Suprapubic skin (tissue), 4 donors: ENCODE results near the gene CPHXL2. TPM values are rescaled to one million over a fixed set of nuclear protein-coding genes. Genes with fewer than 3 reads are reported as not detected.

Experiments
- DNase-seq, 2 donors: peaks; one replicate each; pipeline ENCODE4 v3.0.0-alpha.2; 2019; ENCODE audit warnings: low spot score in 2 of 2
- H3K27ac ChIP-seq: fragments of 200-600 bp; sonication (generic); one replicate; pipeline ENCODE4 v1.5.1; 2019
- H3K27me3 ChIP-seq: fragments of 200-600 bp; sonication (generic); one replicate; pipeline ENCODE4 v1.5.1; 2019
- H3K36me3 ChIP-seq: fragments of 200-600 bp; sonication (generic); one replicate; pipeline ENCODE4 v1.5.1; 2019
- H3K4me1 ChIP-seq: fragments of 200-600 bp; sonication (generic); one replicate; pipeline ENCODE4 v1.5.1; 2019
- H3K4me3 ChIP-seq: fragments of 200-600 bp; sonication (generic); one replicate; pipeline ENCODE4 v1.5.1; 2019; ENCODE audit warnings: mild to moderate bottlenecking
- H3K9me3 ChIP-seq: fragments of 200-600 bp; sonication (generic); one replicate; pipeline ENCODE4 v1.5.1; 2019
- CTCF ChIP-seq, 2 donors: fragments of 200-600 bp in 1 of 2; fragments of 450-650 bp in 1 of 2; sonication (generic) in 1 of 2; IDR thresholded peaks; one replicate each; pipeline ENCODE4 v1.5.1; 2016 to 2019; ENCODE audit warnings: antibody characterized with exemption in 2 of 2, mild to moderate bottlenecking in 1 of 2, moderate library complexity in 1 of 2
- EP300 ChIP-seq: sonication (generic); formaldehyde crosslinking; IDR thresholded peaks from one replicate; pipeline ENCODE4 v1.6.1; 2017; ENCODE audit warnings: antibody characterized with exemption
- POLR2A ChIP-seq, 2 donors: fragments of 450-650 bp; IDR thresholded peaks; one replicate each; pipeline ENCODE4 v1.6.1; 2017; ENCODE audit warnings: antibody characterized with exemption in 2 of 2, mild to moderate bottlenecking in 2 of 2, moderate library complexity in 2 of 2
- POLR2AphosphoS5 ChIP-seq, 3 donors: sonication (generic); formaldehyde crosslinking; IDR thresholded peaks; one replicate each; pipeline ENCODE4 v1.6.1; 2017; ENCODE audit warnings: antibody characterized with exemption in 3 of 3
- WGBS: methylation state at CpG from one replicate; pipeline ENCODE4 v1.1.5; 2018; 5-methylcytosine and 5-hydroxymethylcytosine counted together
- total RNA-seq, 4 donors: library from RNA; depleted of rRNA; stranded (reverse); fragments of >200 nt; gene quantifications; one replicate each; pipeline ENCODE4 v1.1.0, GENCODE V29; 2016

Gene CPHXL2
- total RNA-seq, result not detected

GRCh38 chr16:75676909-75677308, at the start of gene CPHXL2:
Gene CPHXL2 (minus strand): TSS chr16:75677009. CDS start chr16:75676999, 10 bp downstream.
- no peaks in the 10 kb centered on the region for H3K36me3 ChIP-seq
- TF ChIP-seq POLR2AphosphoS5 (IDR thresholded peaks at IDR 0.05) (no peak), POLR2A (IDR thresholded peaks at IDR 0.05) (no peak), CTCF (IDR thresholded peaks at IDR 0.05) (no peak), EP300 (no peak)
- H3K27ac ChIP-seq, result no peak within 1 kb of the TSS
- no peaks in the 10 kb centered on the region for H3K4me1 ChIP-seq
- H3K27me3 ChIP-seq, result no peaks in the 10 kb centered on the region
- DNase-seq, result no peak
- H3K4me3 ChIP-seq, result no peak within 1 kb of the TSS
- WGBS, result 96% methylated on average over 4 of the region's 4 CpGs
- H3K9me3 ChIP-seq, result no peaks in the 10 kb centered on the region

- Histone ChIP-seq H3K4me1 (no peaks in the 10 kb centered on the region), H3K36me3 (no peaks in the 10 kb centered on the region), H3K27me3 (no peaks in the 10 kb centered on the region), H3K9me3 (peaks cover 5% of the 10 kb centered on the region), H3K27ac (no peak within 1 kb of the TSS), H3K4me3 (no peak within 1 kb of the TSS)
- no peak for DNase-seq
- TF ChIP-seq POLR2A (IDR thresholded peaks at IDR 0.05), result no peak
- TF ChIP-seq CTCF (IDR thresholded peaks at IDR 0.05), result no peak
- TF ChIP-seq POLR2AphosphoS5 (IDR thresholded peaks at IDR 0.05), result no peak
- TF ChIP-seq EP300, result no peak
- 94% methylated on average over 5 of the region's 5 CpGs for WGBS
These were observed 49.6 kb upstream of the CPHXL2 start, which contains the start of gene CPHXL for GRCh38 chr16:75726390-75726789. Gene CPHXL (minus strand): TSS chr16:75726490. CDS start chr16:75726442, 48 bp downstream.

GRCh38 chr16:75718452-75718851, 41.6 kb upstream of the CPHXL2 start:
- 92% methylated on average over 4 of the region's 4 CpGs for WGBS
- Histone ChIP-seq H3K36me3 (no peaks in the 10 kb centered on the region), H3K27me3 (no peaks in the 10 kb centered on the region), H3K27ac (no peak overlapping the region), H3K4me1 (no peaks in the 10 kb centered on the region), H3K9me3 (peaks cover 5% of the 10 kb centered on the region), H3K4me3 (no peak overlapping the region)
- DNase-seq, result no peak
- no peak for TF ChIP-seq POLR2AphosphoS5 (IDR thresholded peaks at IDR 0.05)
- no peak for TF ChIP-seq EP300
- TF ChIP-seq POLR2A (IDR thresholded peaks at IDR 0.05), result no peak
- no peak for TF ChIP-seq CTCF (IDR thresholded peaks at IDR 0.05)

GRCh38 chr16:75714661-75715060, 37.9 kb upstream of the CPHXL2 start:
- Histone ChIP-seq H3K4me1 (no peaks in the 10 kb centered on the region), H3K27me3 (no peaks in the 10 kb centered on the region), H3K36me3 (no peaks in the 10 kb centered on the region), H3K9me3 (peaks cover 17% of the 10 kb centered on the region), H3K4me3 (no peak overlapping the region), H3K27ac (no peak overlapping the region)
- DNase-seq, result no peak
- TF ChIP-seq POLR2AphosphoS5 (IDR thresholded peaks at IDR 0.05) (no peak), POLR2A (IDR thresholded peaks at IDR 0.05) (no peak), EP300 (no peak), CTCF (IDR thresholded peaks at IDR 0.05) (no peak)

GRCh38 chr16:75710344-75710743, 33.5 kb upstream of the CPHXL2 start:
- Histone ChIP-seq H3K27me3 (no peaks in the 10 kb centered on the region), H3K36me3 (no peaks in the 10 kb centered on the region), H3K27ac (no peak overlapping the region), H3K4me1 (no peaks in the 10 kb centered on the region), H3K9me3 (peaks cover 19% of the 10 kb centered on the region), H3K4me3 (no peak overlapping the region)
- TF ChIP-seq CTCF (IDR thresholded peaks at IDR 0.05) (no peak), POLR2A (IDR thresholded peaks at IDR 0.05) (no peak), POLR2AphosphoS5 (IDR thresholded peaks at IDR 0.05) (no peak)
- 95% methylated on average over 2 of the region's 2 CpGs for WGBS
- DNase-seq, result no peak
